K562 (cell line): ENCODE results near the gene PPP1R15B. TPM values are rescaled to one million over a fixed set of nuclear protein-coding genes. Genes with fewer than 3 reads are reported as not detected.

Source experiments
- BMI1 ChIP-seq: fragments of 150-350 bp; IDR thresholded peaks from 2 replicates; pipeline ENCODE4 v1.6.1; 2014; ENCODE audit warnings: low read length
- CBX3 ChIP-seq, 2 experiments: IDR thresholded peaks; 1 replicate in 1 of 2; 2 replicates in 1 of 2; pipeline ENCODE4 v1.6.1; 2012; ENCODE audit warnings: inconsistent platforms in 2 of 2, low read length in 2 of 2, borderline replicate concordance in 1 of 2, control low read depth in 1 of 2
- HDAC2 ChIP-seq: fragments of 450-650 bp; IDR thresholded peaks from 2 replicates; pipeline ENCODE4 v1.6.1; 2016; ENCODE audit warnings: mild to moderate bottlenecking
- NCOR1 ChIP-seq: fragments of 450-650 bp; IDR thresholded peaks from 2 replicates; pipeline ENCODE4 v1.6.1; 2016; ENCODE audit warnings: mild to moderate bottlenecking, moderate library complexity
- NFE2 ChIP-seq: IDR thresholded peaks from 2 replicates; pipeline ENCODE4 v1.6.1; 2014; ENCODE audit warnings: antibody characterized with exemption, low read depth
- PHB2 ChIP-seq: fragments of 450-650 bp; IDR thresholded peaks from 2 replicates; pipeline ENCODE4 v1.6.1; 2017; ENCODE audit warnings: low read depth
- PML ChIP-seq: IDR thresholded peaks from 2 replicates; pipeline ENCODE4 v1.6.1; 2012; ENCODE audit warnings: low read length, inconsistent platforms
- RBM25 ChIP-seq: fragments of 200-400 bp; formaldehyde crosslinking; IDR thresholded peaks from 2 replicates; pipeline ENCODE4 v1.6.1; 2018; ENCODE audit warnings: low read length, low read depth, moderate library complexity; ENCODE audit not compliant: severe bottlenecking
- RBM39 ChIP-seq: fragments of 200-400 bp; formaldehyde crosslinking; optimal IDR thresholded peaks from 2 replicates; pipeline ENCODE3; 2018; ENCODE audit warnings: low read depth, low read length
- SNIP1 ChIP-seq: fragments of 450-650 bp; IDR thresholded peaks from 2 replicates; pipeline ENCODE4 v1.7.1; 2017; ENCODE audit warnings: low read depth, mild to moderate bottlenecking
- STAG1 ChIP-seq: sonication (generic); formaldehyde crosslinking; IDR thresholded peaks from 2 replicates; pipeline ENCODE4 v1.5.0; 2020; ENCODE audit warnings: missing genetic modification reagents, borderline replicate concordance
- TBL1XR1 ChIP-seq, 2 experiments: IDR thresholded peaks; 2 replicates each; pipeline ENCODE4 v1.6.1; 2012; ENCODE audit warnings: improper control_type of control experiment in 2 of 2, low read length in 2 of 2, mild to moderate bottlenecking in 1 of 2
- TOE1 ChIP-seq, 2 experiments: fragments of 450-650 bp in 1 of 2; sonication (generic) in 1 of 2; formaldehyde crosslinking in 1 of 2; IDR thresholded peaks; 2 replicates each; pipeline versions ENCODE4 v1.7.1 to v1.8.0; 2016 to 2022; ENCODE audit warnings: borderline replicate concordance in 2 of 2, mild to moderate bottlenecking in 2 of 2, antibody characterized with exemption in 1 of 2, inconsistent platforms in 1 of 2, low read depth in 1 of 2, missing genetic modification reagents in 1 of 2, moderate library complexity in 1 of 2
- ZFX ChIP-seq: sonication (generic); formaldehyde crosslinking; IDR thresholded peaks from 2 replicates; pipeline ENCODE4 v1.8.0; 2022; ENCODE audit warnings: mild to moderate bottlenecking, missing genetic modification reagents, moderate library complexity
- ZNF124 ChIP-seq: sonication (generic); formaldehyde crosslinking; IDR thresholded peaks from 2 replicates; pipeline ENCODE4 v1.8.1; 2022; ENCODE audit warnings: missing genetic modification reagents
- ZNF668 ChIP-seq: fragments of 250-450 bp; sonication (Bioruptor Pico); IDR thresholded peaks from 2 replicates; pipeline ENCODE4 v1.8.0; 2022; ENCODE audit warnings: mild to moderate bottlenecking, inconsistent platforms
- polyA plus RNA-seq, 8 experiments: library from polyadenylated mRNA; depleted of rRNA in 4 of 8; stranded (reverse) in 5 of 8; unstranded in 3 of 8; fragments of >200 nt; fragmentation: Nextera tagmentation in 2 of 8; fragmentation: Illumina TruSeq in 1 of 8; extraction: Ambion mirVana in 2 of 8; extraction: Trizol in 1 of 8; gene quantifications; 2 replicates each; pipeline versions ENCODE4 v1.2.1 to v1.2.3, GENCODE V29; 2011 to 2014; ENCODE audit warnings: inconsistent platforms in 1 of 8, missing spikeins in 1 of 8
- total RNA-seq, 7 experiments: library from RNA; depleted of rRNA in 6 of 7; stranded (reverse); fragments of >200 nt in 6 of 7; fragmentation: Illumina TruSeq in 2 of 7; extraction: Trizol in 2 of 7; gene quantifications; 2 replicates each; pipeline versions ENCODE4 v1.2.1 to v1.2.3, GENCODE V29; 2011 to 2021; ENCODE audit warnings: low replicate concordance in 1 of 7
- TF ChIP-seq, protein P1 (sequence below): sonication (generic); formaldehyde crosslinking; IDR thresholded peaks from 2 replicates; pipeline ENCODE4 v1.8.1; 2023; ENCODE audit warnings: mild to moderate bottlenecking, missing genetic modification reagents, moderate library complexity
- TF ChIP-seq, protein P2 (sequence below): fragments of 250-450 bp; sonication (Bioruptor Pico); IDR thresholded peaks from 2 replicates; pipeline ENCODE4 v1.8.0; 2021; ENCODE audit warnings: moderate library complexity, mild to moderate bottlenecking, inconsistent platforms
- TF ChIP-seq, protein P3 (sequence below), 2 experiments: fragments of 200-800 bp in 1 of 2; sonication (Bioruptor generic) in 1 of 2; sonication (generic) in 1 of 2; formaldehyde crosslinking in 1 of 2; IDR thresholded peaks in 1 of 2; conservative IDR thresholded peaks in 1 of 2; 2 replicates each; pipeline versions ENCODE4 v1.5.0 to v1.6.1; 2016 to 2020; ENCODE audit warnings: missing compliant biosample characterization in 1 of 2, missing genetic modification characterization in 1 of 2, missing genetic modification reagents in 1 of 2
- TF ChIP-seq, protein P4 (sequence below): sonication (generic); IDR thresholded peaks from 2 replicates; pipeline ENCODE4 v1.6.1; 2016
- TF ChIP-seq, protein P5 (sequence below), 2 experiments: fragments of 450-650 bp; conservative IDR thresholded peaks; 2 replicates each; pipeline ENCODE4 v1.6.1; 2017; ENCODE audit warnings: mild to moderate bottlenecking in 2 of 2, moderate library complexity in 2 of 2

Gene PPP1R15B
- total and polyA plus RNA-seq, 9 of the 15 experiments (the other 6 are each of a cell fraction or from before 2014, with no cell fraction given) = 17.0 to 48.1 (median 30.8) TPM

DNA sequence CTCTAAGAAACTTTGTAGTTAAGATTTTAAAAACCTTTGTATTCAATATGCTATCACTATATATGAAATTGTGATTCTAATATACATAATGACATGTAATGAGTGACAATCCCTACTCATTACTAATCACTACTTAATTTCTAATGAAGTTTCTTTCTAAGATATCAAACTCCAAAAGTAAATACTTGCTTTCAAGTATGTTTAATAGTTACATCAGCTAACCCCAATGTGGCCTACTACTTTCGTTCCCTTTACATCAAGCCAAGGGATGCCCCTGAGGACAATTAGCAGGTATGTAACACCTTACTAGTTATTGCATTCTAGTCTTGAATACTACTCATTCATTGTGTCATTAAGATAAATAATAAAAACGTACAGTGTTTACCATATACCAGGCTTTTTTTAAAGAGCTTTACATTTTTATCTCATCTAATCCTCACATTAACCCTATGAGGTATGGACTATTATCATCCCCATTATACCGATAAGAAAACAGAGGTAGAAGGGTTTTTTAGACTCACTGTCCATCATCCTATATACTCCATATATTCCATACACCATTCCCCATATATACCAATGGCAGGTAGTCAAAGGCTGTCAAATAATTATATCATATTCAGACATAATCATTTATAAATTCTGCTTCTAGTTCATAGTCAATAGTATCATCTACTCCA, 4.2 kb downstream of the PPP1R15B start (continued):
- TF ChIP-seq, protein P1, sequence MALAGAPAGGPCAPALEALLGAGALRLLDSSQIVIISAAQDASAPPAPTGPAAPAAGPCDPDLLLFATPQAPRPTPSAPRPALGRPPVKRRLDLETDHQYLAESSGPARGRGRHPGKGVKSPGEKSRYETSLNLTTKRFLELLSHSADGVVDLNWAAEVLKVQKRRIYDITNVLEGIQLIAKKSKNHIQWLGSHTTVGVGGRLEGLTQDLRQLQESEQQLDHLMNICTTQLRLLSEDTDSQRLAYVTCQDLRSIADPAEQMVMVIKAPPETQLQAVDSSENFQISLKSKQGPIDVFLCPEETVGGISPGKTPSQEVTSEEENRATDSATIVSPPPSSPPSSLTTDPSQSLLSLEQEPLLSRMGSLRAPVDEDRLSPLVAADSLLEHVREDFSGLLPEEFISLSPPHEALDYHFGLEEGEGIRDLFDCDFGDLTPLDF (CRISPR knock-in tag) = no peak
- TF ChIP-seq, protein P2, sequence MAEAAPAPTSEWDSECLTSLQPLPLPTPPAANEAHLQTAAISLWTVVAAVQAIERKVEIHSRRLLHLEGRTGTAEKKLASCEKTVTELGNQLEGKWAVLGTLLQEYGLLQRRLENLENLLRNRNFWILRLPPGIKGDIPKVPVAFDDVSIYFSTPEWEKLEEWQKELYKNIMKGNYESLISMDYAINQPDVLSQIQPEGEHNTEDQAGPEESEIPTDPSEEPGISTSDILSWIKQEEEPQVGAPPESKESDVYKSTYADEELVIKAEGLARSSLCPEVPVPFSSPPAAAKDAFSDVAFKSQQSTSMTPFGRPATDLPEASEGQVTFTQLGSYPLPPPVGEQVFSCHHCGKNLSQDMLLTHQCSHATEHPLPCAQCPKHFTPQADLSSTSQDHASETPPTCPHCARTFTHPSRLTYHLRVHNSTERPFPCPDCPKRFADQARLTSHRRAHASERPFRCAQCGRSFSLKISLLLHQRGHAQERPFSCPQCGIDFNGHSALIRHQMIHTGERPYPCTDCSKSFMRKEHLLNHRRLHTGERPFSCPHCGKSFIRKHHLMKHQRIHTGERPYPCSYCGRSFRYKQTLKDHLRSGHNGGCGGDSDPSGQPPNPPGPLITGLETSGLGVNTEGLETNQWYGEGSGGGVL (CRISPR knock-in tag) = no peak
- TF ChIP-seq STAG1 (no peak), NFE2 (no peak), PML (no peak), NCOR1 (0 out of 2 replicates have a peak, but pooled peaks have one; percentile 14), CBX3 (IDR thresholded peaks at IDR 0.05; ENCODE audit: borderline replicate concordance in 1 of 2, low read length in 2 of 2) (no peak), TBL1XR1 (IDR thresholded peaks at IDR 0.05; ENCODE audit: low read length in 2 of 2) (no peak), TOE1 (IDR thresholded peaks at IDR 0.05; ENCODE audit: borderline replicate concordance) (no peak), TOE1 (CRISPR knock-in tag; IDR thresholded peaks at IDR 0.05; ENCODE audit: borderline replicate concordance, low read depth) (no peak), ZFX (CRISPR knock-in tag) (peak; percentile 30; the same call in 1 of the 2 replicates), ZNF124 (CRISPR knock-in tag) (no peak), ZNF668 (CRISPR knock-in tag) (0 out of 2 replicates have a peak, but pooled peaks have one; percentile 37), HDAC2 (peak; percentile 33; the same call in 1 of the 2 replicates), PHB2 (no peak), RBM39 (no peak), SNIP1 (no peak), RBM25 (peak; percentile 86), BMI1 (no peak)
- TF ChIP-seq, protein P3, sequence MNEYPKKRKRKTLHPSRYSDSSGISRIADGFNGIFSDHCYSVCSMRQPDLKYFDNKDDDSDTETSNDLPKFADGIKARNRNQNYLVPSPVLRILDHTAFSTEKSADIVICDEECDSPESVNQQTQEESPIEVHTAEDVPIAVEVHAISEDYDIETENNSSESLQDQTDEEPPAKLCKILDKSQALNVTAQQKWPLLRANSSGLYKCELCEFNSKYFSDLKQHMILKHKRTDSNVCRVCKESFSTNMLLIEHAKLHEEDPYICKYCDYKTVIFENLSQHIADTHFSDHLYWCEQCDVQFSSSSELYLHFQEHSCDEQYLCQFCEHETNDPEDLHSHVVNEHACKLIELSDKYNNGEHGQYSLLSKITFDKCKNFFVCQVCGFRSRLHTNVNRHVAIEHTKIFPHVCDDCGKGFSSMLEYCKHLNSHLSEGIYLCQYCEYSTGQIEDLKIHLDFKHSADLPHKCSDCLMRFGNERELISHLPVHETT (CRISPR knock-in tag; conservative IDR thresholded peaks at IDR 0.05 in 1 of 2, IDR thresholded peaks at IDR 0.05 in 1 of 2) = no peak
- TF ChIP-seq, protein P4, sequence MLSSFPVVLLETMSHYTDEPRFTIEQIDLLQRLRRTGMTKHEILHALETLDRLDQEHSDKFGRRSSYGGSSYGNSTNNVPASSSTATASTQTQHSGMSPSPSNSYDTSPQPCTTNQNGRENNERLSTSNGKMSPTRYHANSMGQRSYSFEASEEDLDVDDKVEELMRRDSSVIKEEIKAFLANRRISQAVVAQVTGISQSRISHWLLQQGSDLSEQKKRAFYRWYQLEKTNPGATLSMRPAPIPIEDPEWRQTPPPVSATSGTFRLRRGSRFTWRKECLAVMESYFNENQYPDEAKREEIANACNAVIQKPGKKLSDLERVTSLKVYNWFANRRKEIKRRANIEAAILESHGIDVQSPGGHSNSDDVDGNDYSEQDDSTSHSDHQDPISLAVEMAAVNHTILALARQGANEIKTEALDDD = no peak
- TF ChIP-seq, protein P5, sequence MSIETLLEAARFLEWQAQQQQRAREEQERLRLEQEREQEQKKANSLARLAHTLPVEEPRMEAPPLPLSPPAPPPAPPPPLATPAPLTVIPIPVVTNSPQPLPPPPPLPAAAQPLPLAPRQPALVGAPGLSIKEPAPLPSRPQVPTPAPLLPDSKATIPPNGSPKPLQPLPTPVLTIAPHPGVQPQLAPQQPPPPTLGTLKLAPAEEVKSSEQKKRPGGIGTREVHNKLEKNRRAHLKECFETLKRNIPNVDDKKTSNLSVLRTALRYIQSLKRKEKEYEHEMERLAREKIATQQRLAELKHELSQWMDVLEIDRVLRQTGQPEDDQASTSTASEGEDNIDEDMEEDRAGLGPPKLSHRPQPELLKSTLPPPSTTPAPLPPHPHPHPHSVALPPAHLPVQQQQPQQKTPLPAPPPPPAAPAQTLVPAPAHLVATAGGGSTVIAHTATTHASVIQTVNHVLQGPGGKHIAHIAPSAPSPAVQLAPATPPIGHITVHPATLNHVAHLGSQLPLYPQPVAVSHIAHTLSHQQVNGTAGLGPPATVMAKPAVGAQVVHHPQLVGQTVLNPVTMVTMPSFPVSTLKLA (conservative IDR thresholded peaks at IDR 0.05) = no peak
